Fibroblast of peridontal ligament (primary cell): ENCODE results near the gene HYOU1.
"Not testable (repeated sequence)": the region's sequence is repeated elsewhere in the genome, so short reads cannot be mapped to it uniquely, and the experiment has no call there.

Experiments used
- DNase-seq: peaks from one replicate; pipeline ENCODE4 v3.0.0-alpha.2; 2010; ENCODE audit errors: extremely low read depth

The HYOU1 gene

GRCh38 chr11:119057000-119057769, at the start of gene HYOU1:
Gene HYOU1 (minus strand): TSS chr11:119057205. CDS start chr11:119056160, 1,045 bp downstream.
- peak; percentile 90 for DNase-seq

- no peak for DNase-seq
These were observed 46.8 kb upstream of the HYOU1 start for GRCh38 chr11:119103793-119104192.

- not testable (repeated sequence) for DNase-seq
These were observed 46.2 kb upstream of the HYOU1 start for GRCh38 chr11:119103161-119103664.

GRCh38 chr11:119101759-119102423, 44.9 kb upstream of the HYOU1 start, which contains the start of gene DPAGT1:
Gene DPAGT1 (minus strand): TSS chr11:119101853. CDS start chr11:119101655, 198 bp downstream.
- peak; percentile 97 for DNase-seq

- DNase-seq = no peak
These were observed 44.2 kb upstream of the HYOU1 start for GRCh38 chr11:119100994-119101758.

- peak; percentile 63 for DNase-seq
These were observed 43.4 kb upstream of the HYOU1 start for GRCh38 chr11:119100246-119100970.

GRCh38 chr11:119099711-119100110, 42.7 kb upstream of the HYOU1 start:
- DNase-seq = no peak

GRCh38 chr11:119095066-119095880, 38.3 kb upstream of the HYOU1 start:
- peak; percentile 99 for DNase-seq

GRCh38 chr11:119094816-119095065, 37.7 kb upstream of the HYOU1 start:
- peak; percentile 77 for DNase-seq

- DNase-seq = peak; percentile 35
These were observed 37.2 kb upstream of the HYOU1 start for GRCh38 chr11:119093942-119094815.

GRCh38 chr11:119092880-119093842, 36.2 kb upstream of the HYOU1 start:
- no peak for DNase-seq

- DNase-seq = no peak
These were observed 35.2 kb upstream of the HYOU1 start for GRCh38 chr11:119091966-119092879.

- DNase-seq = peak; percentile 41
These were observed 34.2 kb upstream of the HYOU1 start for GRCh38 chr11:119091178-119091577.

- no peak for DNase-seq
These were observed 32.3 kb upstream of the HYOU1 start for GRCh38 chr11:119089319-119089718.

GRCh38 chr11:119088406-119088805, 31.4 kb upstream of the HYOU1 start:
- no peak for DNase-seq

- DNase-seq = no peak
These were observed 30.8 kb upstream of the HYOU1 start for GRCh38 chr11:119087747-119088241.

- no peak for DNase-seq
These were observed 30.1 kb upstream of the HYOU1 start for GRCh38 chr11:119087123-119087522.
